IPS DF 4.7 (cell line): ENCODE data around the gene TFDP2.
"Not testable (repeated sequence)": the region's sequence is repeated elsewhere in the genome, so short reads cannot be mapped to it uniquely, and the experiment has no call there.

Experiments used
- DNase-seq: peaks from one replicate; pipeline ENCODE4 v3.0.0-alpha.2; 2013; ENCODE audit warnings: low spot score; ENCODE audit errors: extremely low read depth

TFDP2 gene

GRCh38 chr3:142148792-142149672 lies at the start of gene TFDP2:
Gene TFDP2, minus strand, starts transcription at chr3:142149544. Its CDS starts 47,795 bp downstream, at chr3:142101749.
- DNase-seq = no peak

- DNase-seq = no peak
Observed at GRCh38 chr3:142188846-142189245, 39.5 kb upstream of the TFDP2 start.

GRCh38 chr3:142180761-142181362 lies 31.5 kb upstream of the TFDP2 start:
- DNase-seq = no peak

- no peak for DNase-seq
Observed at GRCh38 chr3:142175478-142175877, 26.1 kb upstream of the TFDP2 start.

GRCh38 chr3:142174559-142174958 lies 25.2 kb upstream of the TFDP2 start:
- no peak for DNase-seq

GRCh38 chr3:142168514-142168913 lies 19.2 kb upstream of the TFDP2 start:
- DNase-seq = no peak

GRCh38 chr3:142165194-142165593 lies 15.8 kb upstream of the TFDP2 start:
- no peak for DNase-seq

- no peak for DNase-seq
Observed at GRCh38 chr3:142159083-142159740, 9.9 kb upstream of the TFDP2 start.

- no peak for DNase-seq
Observed at GRCh38 chr3:142154186-142154585, 4.8 kb upstream of the TFDP2 start.

- DNase-seq = no peak
Observed at GRCh38 chr3:142152384-142152783, 3.0 kb upstream of the TFDP2 start.

- DNase-seq = no peak
Observed at GRCh38 chr3:142151828-142152227, 2.5 kb upstream of the TFDP2 start.

- DNase-seq = no peak
Observed at GRCh38 chr3:142151240-142151639, 1.9 kb upstream of the TFDP2 start.

GRCh38 chr3:142150271-142150670 lies 927 bp upstream of the TFDP2 start:
- no peak for DNase-seq

- DNase-seq = no peak
Observed at GRCh38 chr3:142149673-142149992, 289 bp upstream of the TFDP2 start.

GRCh38 chr3:142148044-142148791 lies 1.1 kb downstream of the TFDP2 start:
- DNase-seq = no peak

GRCh38 chr3:142144587-142144986 lies 4.8 kb downstream of the TFDP2 start:
- DNase-seq = not testable (repeated sequence)

- not testable (repeated sequence) for DNase-seq
Observed at GRCh38 chr3:142140608-142141285, 8.6 kb downstream of the TFDP2 start.

GRCh38 chr3:142137089-142137488 lies 12.3 kb downstream of the TFDP2 start:
- not testable (repeated sequence) for DNase-seq

- DNase-seq = no peak
Observed at GRCh38 chr3:142134799-142135325, 14.5 kb downstream of the TFDP2 start.

GRCh38 chr3:142129516-142130171 lies 19.7 kb downstream of the TFDP2 start:
- no peak for DNase-seq
